K562 (cell line): ENCODE results near the gene SLC25A26.

Experiments
- CBX5 ChIP-seq: IDR thresholded peaks from 2 replicates; pipeline ENCODE4 v1.6.1; 2014; ENCODE audit warnings: low read depth, borderline replicate concordance
- CTCF ChIP-seq, 3 experiments: IDR thresholded peaks in 2 of 3; conservative IDR thresholded peaks in 1 of 3; 2 replicates each; pipeline ENCODE4 v1.5.1; 2011 to 2012; ENCODE audit warnings: low read length in 3 of 3, mild to moderate bottlenecking in 3 of 3, control low read depth in 2 of 3, improper control_type of control experiment in 1 of 3, inconsistent platforms in 1 of 3, low read depth in 1 of 3, mixed read lengths in 1 of 3, moderate library complexity in 1 of 3; ENCODE audit not compliant: insufficient read depth in 2 of 3
- HNRNPH1 ChIP-seq: fragments of 200-400 bp; formaldehyde crosslinking; optimal IDR thresholded peaks from 2 replicates; pipeline ENCODE3; 2017; ENCODE audit warnings: low read depth, mild to moderate bottlenecking, low read length, moderate library complexity
- JUNB ChIP-seq: fragments of 450-650 bp; formaldehyde crosslinking; conservative IDR thresholded peaks from 2 replicates; pipeline ENCODE4 v1.4.0; 2020; ENCODE audit warnings: mild to moderate bottlenecking
- MCM3 ChIP-seq: fragments of 450-650 bp; IDR thresholded peaks from 2 replicates; pipeline ENCODE4 v1.6.1; 2016
- MNT ChIP-seq, 2 experiments: fragments of 450-650 bp; conservative IDR thresholded peaks; 2 replicates each; pipeline ENCODE4 v1.6.1; 2017; ENCODE audit warnings: mild to moderate bottlenecking in 2 of 2, moderate library complexity in 2 of 2
- MTF1 ChIP-seq: fragments of 250-450 bp; sonication (Bioruptor Pico); IDR thresholded peaks from 2 replicates; pipeline ENCODE4 v1.9.0; 2021; ENCODE audit warnings: moderate library complexity, mild to moderate bottlenecking, inconsistent platforms, borderline replicate concordance
- POLR2A ChIP-seq: fragments of 450-650 bp; conservative IDR thresholded peaks from 2 replicates; pipeline ENCODE4 v1.6.1; 2016
- POLR2AphosphoS5 ChIP-seq: IDR thresholded peaks from 2 replicates; pipeline ENCODE4 v1.6.1; 2011; ENCODE audit warnings: mild to moderate bottlenecking, low read depth, low read length, moderate library complexity; ENCODE audit not compliant: control insufficient read depth, insufficient read depth
- PRDM10 ChIP-seq: fragments of 450-650 bp; IDR thresholded peaks from 2 replicates; pipeline ENCODE4 v1.6.1; 2018; ENCODE audit not compliant: partially characterized antibody
- RAD51 ChIP-seq: fragments of 450-650 bp; IDR thresholded peaks from 2 replicates; pipeline ENCODE4 v1.7.1; 2016; ENCODE audit warnings: low read depth, mild to moderate bottlenecking, borderline replicate concordance
- TFE3 ChIP-seq: fragments of 450-650 bp; formaldehyde crosslinking; IDR thresholded peaks from 2 replicates; pipeline ENCODE4 v1.4.0; 2020; ENCODE audit warnings: mild to moderate bottlenecking, mixed read lengths
- ZNF140 ChIP-seq: fragments of 250-450 bp; sonication (Bioruptor Pico); IDR thresholded peaks from 2 replicates; pipeline ENCODE4 v1.8.0; 2021; ENCODE audit warnings: moderate library complexity, mild to moderate bottlenecking, inconsistent platforms
- ZNF512 ChIP-seq: IDR thresholded peaks from 2 replicates; pipeline ENCODE4 v1.6.1; 2016; ENCODE audit warnings: missing genetic modification characterization, missing compliant biosample characterization

- no peak for TF ChIP-seq CTCF (IDR thresholded peaks at IDR 0.05 in 2 of 3, conservative IDR thresholded peaks at IDR 0.05 in 1 of 3; ENCODE audit: insufficient read depth in 2 of 3, low read depth in 1 of 3, low read length in 3 of 3)
- TF ChIP-seq ZNF140 (CRISPR knock-in tag) = no peak
- no peak for TF ChIP-seq MTF1
- TF ChIP-seq ZNF512 = no peak
- no peak for TF ChIP-seq PRDM10
- no peak for TF ChIP-seq MNT (conservative IDR thresholded peaks at IDR 0.05)
- no peak for TF ChIP-seq MCM3
- TF ChIP-seq POLR2AphosphoS5 = no peak
- TF ChIP-seq JUNB = no peak
- TF ChIP-seq HNRNPH1 = no peak
- TF ChIP-seq TFE3 (CRISPR knock-in tag) = no peak
- no peak for TF ChIP-seq CBX5
- TF ChIP-seq POLR2A = no peak
- no peak for TF ChIP-seq RAD51
These were observed 77.1 kb downstream of the SLC25A26 start for GRCh38 chr3:66297900-66298299.
